ENCODE data around the gene ULK1.
"Not testable (repeated sequence)": the region's sequence is repeated elsewhere in the genome, so short reads cannot be mapped to it uniquely, and the experiment has no call there.

The ULK1 gene

DNA sequence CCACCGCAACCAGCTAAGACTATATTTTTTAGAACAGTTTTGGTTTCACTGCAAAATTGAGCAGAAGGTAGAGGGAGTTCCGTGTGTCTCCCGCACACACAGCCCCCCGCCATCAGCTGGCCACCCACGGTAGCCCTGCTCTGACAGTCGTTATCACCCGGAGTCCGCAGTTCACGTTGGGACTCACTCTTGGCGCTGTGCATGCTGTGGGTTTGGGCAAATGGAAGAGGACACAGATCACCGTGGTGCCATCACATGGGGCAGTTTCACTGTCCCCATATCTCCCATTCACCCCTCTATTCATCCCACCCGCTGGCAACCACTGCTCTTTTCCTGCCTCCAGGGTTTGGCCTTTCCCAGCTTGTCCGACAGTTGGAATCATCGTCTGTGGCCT, 31.8 kb upstream of the ULK1 start:
- DNase-seq = no peak

DNA sequence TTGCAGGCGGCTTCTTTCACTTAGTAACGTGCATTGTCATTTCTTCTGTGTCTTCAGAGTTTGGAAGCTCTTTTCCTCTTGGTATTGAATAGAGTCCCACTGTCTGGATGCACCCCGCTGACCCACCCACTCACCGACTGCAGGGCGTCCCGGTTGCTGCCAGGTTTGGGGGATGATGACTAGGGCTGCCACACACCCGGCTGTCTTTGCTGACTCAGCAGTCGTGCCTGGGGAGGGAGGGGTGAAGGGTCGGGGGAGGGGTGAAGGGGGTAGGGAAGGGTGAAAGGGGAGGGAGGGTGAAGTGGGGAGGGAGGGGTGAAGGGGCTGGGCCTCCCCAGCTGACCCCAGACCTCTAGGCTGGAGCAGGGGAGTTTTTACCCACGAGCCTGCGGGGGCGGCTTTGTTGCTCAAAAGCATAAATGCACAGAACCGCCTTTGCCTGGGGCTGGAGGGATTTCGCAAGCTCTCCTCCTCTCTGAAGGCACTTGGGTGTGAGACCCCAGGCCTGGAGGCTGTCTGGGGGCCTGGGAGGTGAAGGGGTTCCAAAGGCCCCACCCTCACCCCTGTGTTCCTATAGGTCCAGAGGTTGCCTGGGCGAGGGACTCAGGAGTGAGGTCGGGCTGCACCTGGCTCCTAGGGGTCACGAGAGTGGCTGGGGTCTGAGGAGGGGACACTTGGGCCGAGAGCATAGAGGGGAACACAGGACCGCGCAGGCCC, 31.3 kb upstream of the ULK1 start:
- no peak for DNase-seq

DNA sequence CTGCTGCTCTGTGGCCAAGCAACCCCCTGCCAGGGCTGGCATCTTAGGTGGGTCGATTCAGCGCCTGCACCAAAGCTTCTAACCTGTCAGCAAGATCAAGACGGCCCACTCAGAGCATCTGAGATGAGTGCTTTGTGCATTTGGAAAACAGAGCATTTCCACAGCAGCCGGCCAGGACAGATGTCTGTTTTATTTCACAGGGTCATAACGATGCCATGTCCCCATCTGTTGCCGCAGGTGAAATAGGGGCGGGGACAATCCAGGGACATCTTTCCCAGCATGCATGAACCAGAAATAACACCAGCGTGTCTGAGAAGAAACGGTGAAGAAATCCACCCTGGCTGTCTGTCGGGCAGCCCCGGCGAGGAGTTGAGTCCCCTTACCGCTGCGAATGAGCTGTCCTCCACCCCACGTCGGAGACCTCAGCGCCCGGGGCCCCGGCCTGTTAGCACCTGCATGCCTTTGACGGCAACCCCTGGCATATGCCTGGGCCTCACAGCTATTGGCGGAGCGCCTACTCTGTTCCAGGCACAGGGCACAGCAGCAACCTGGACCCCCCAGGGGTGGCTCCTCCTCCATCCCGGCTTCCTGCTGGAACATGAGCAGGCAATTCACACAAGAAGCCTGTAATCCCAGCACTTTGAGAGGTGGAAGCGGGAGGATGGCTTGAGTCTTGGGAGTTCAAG, 30.6 kb upstream of the ULK1 start:
- DNase-seq = peak; percentile 37

DNA sequence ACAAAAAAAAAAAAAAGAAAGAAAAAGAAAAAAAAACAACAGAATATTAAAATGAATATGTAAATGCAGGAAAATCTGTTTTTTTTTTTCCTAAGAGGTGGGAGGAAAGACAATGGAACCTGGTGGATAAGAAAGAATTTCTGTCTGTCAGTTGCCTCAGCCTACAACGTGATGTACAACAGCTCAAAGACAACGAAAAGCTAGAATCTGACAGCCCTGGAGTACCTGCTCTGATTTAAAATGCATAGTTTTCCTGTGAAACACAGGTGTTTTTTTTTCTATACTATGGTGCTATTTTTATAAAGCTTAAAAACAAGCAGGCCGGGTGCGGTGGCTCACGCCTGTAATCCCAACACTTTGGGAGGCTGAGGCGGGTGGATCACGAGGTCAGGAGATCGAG, 30.0 kb upstream of the ULK1 start:
- DNase-seq = no peak

DNA sequence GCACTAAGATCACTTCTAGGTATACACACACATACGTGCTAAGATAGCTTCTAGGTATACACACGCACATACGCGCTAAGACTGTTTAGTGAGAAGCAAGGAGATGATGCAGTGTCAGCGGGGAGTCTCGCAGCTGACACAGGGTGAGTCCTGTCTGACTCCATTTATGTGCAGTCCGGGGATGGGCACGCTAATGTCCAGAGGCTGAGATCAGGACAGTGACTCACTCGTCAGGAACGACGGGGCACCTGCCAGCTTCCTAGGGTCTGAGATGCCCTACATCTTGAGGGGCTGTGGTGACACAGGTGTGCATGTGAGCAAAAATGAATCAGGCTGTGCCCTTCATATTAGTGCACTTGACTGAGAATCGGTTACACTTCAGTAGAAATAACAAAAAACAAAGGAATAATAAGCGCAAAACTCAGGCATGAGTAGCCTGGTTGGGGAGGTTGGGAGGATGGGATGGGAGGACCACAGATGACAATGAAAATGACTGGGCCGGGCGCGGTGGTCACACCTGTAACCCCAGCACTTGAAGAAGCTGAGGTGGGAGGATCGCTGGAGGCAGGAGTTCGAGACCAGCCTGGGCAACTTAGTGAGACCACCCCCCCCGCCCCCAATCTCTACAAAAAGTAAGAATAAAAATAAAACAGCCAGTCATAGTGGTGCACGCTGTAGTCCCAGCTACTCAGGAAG, 29.1 kb upstream of the ULK1 start:
- no peak for DNase-seq

DNA sequence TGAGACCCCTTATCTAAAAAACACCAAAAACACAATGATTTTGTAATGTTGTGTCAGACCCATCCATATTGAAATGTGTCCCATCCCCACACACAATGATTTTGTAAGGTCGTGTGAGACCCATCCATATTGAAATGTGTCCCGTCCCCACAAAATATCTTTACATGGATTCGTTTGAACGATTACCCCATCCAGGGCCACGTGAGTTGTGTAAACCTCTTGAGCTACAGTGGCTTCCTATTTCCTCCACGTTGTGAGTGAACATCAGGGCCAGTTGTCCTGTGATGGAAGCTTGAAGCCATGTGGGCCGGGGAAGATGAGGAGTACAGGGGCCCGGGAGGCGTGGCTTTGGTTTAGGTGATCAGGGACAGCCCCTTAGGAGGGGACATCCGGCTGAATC, 27.0 kb upstream of the ULK1 start:
- no peak for DNase-seq

DNA sequence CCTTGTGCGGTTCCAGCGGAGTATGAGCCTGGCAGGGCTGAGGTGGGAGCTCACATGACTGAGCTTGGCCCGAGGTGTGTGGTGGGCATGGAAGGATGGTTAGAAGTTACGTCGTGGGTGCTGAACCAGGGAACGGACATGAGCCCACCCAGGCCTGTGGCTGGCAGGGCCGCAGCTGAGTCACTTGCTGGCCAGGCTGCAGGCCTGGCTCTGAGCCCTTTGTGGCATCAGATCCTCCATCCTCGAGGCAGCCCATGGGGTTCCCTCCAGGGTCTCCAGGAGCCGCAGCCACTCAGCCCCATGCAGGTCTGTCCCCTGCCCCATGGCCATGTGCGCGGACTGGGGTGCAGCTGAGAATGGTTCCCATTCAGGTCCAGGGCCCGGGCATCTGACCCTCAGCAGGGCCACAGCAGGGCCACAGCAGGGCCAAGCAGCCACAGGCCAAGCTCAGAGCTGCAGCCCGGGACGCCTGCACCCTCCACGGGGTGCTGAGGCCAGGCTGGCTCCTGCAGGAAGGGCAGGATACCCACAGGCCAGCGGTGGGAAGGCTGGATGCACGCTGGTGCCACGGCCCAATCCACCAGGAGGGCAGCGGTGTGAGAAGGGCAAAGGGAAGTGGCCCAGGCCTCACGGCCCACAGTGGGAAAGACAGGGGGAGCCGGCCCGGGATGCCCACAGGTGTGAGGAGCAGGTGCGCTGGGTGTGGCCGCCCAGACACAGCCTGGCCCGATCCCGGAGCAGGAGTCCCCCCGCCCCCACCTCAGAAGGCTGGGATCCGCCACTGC, 26.3 kb upstream of the ULK1 start:
- DNase-seq = no peak

DNA sequence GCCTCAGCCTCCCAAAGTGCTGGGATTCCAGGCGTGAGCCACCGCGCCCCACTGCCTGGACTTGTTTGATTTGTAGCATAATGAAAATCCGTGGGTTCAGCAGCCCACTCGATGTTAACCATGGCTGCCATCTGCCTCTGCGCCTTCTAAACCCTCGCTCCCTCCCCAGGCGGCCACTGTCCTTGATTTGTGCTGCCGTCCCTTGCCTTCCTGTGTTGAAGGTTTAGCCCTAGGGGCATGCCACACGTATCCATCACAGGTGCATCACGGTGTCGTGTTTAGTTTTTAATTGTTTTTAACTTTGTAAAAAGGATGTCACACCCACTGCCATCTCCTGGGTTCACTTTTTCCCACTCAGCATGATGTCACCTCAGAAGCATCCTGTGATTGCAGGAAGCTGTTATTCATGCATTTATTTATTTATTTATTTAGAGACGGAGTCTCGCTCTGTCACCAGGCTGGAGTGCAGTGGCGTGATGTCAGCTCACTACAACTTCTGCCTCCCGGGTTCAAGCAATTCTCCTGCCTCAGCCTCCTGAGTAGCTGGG, 24.5 kb upstream of the ULK1 start:
- no peak for DNase-seq

DNA sequence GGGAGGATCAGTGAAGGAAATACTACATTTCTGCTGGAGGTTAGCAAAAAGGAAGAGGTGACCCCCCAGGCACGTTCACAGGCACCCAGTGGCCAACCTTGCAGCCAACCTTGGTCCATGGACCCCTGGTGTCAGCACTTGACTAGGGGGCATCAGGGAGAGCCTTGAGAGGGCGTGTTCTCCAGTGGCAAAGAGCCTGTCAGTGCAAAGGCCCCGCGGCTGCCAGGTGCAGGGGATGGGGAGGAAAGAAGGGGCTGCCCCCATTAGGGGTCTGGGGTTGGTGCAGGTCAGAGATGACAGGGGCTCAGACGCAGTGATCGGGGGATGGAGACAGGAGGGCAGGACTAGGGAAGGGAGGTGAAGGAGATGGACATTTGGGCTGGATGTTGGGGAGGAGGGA, 22.7 kb upstream of the ULK1 start:
- no peak for DNase-seq

DNA sequence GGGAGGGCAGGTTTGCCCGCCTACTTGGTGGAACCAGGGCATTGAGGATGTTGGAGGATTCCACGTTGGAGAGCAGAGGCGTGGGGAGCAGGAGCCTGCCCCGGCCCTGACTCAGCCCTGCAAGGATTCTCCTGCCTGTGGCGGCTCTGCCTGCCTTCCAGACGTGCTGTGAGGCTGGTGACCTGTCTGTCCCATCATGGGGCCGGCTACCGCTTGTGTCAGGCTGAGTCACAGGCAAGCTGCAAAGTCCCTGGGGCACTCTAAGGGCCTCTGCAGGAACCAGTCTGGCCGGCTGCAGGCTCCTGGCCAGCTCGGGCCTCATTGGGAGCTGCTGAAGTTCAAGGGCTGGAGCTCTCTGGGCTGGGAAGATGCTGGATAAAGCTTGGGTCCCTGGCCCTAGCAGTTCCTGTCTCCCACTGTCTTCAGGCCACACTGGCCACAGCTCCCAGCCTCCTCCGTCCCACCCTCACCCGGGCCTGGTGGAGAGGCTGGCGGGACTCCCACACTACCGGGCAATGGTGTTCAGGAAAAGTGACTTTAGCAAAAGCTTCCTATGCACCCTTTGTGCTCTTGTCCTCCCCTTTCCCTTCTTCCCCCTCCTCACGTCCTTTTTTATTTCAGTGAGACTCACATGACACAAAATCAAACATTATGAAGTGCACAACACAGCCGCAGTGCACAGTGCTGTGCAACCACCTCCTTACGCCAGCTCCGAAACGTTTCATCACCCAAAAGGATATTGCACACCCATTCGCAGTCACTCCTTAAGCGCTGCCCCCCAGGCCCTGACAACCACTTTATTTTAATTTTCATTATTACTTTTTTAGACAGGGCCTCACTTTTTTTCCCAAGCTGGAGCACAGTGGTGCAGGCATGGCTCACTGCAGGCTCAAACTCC, 22.0 kb upstream of the ULK1 start:
- no peak for DNase-seq

DNA sequence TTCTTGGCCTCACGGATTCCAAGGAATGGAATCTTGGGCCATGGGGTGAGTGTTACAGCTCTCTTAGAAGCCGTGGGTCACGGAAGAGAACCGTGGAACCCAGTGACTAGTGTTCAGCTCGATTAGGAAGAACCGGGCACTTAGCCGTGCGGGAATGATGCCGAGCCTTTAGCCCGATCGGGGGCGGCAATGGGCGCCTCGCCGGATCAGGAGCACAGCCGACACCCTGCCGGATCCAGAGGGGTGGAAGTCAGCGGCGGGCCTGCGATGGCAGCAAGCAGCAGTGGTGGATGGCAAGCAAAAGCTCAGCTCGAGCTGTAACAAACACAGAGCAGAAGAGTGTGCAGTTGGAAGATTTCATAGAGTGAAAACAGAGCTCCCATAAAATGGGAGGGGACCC, 21.1 kb upstream of the ULK1 start:
- no peak for DNase-seq

DNA sequence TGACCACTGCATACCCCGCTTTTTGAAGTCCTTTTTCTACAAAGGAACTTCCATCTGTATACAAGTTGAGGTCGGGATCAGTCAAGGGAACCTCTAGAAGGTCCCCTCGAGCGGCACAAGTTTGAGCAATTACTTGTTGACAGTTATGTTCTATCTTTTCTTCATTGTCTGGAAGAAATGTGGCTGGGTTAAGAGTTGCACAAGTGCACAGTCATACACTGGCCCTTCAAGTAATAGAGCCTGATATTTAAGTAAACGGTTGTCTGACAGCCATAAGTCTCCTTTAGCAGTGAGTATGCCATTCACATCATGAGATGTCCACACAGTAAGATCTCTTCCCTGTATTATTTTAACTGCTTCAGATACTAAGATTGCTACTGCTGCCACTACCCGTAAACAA, 19.4 kb upstream of the ULK1 start:
- not testable (repeated sequence) for DNase-seq

DNA sequence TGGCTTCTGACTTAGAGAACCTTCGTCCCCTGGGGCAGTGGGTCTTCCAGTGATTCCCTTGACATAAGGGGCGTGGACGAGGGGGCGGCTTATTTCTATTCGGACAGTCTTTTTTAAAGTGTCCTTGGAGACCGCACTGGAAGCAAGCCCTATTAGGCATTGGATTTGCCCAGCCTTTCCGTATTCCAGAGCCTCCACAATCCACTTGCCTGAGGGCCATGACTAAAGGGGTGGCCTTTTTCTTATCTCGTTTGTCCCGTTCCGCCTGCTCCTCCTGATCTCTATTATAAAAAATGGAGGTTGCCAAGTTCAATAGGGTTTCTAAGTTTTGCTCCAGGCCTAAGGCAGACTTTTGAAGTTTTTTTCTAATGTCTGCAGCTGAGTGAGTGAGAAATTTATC, 17.2 kb upstream of the ULK1 start:
- not testable (repeated sequence) for DNase-seq

DNA sequence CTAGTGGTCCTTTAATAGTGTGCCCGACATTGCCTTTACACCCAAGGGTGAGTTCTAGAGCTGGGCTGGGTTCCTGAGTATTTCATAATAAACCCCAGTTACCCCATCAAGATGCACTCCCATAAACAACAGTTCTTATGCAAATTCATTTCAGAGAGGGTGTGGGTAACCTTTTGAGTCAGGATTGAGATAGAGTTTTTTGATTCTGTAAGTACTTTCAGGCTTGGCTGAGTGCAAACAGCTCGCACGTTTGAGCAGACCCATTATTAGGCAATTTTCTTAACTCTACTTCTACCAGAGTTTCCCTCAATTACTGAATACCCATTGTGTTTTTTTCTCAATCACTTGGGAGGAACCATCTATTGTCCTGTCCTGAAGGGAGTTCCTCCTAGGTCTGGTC, 16.0 kb upstream of the ULK1 start:
- DNase-seq = not testable (repeated sequence)

DNA sequence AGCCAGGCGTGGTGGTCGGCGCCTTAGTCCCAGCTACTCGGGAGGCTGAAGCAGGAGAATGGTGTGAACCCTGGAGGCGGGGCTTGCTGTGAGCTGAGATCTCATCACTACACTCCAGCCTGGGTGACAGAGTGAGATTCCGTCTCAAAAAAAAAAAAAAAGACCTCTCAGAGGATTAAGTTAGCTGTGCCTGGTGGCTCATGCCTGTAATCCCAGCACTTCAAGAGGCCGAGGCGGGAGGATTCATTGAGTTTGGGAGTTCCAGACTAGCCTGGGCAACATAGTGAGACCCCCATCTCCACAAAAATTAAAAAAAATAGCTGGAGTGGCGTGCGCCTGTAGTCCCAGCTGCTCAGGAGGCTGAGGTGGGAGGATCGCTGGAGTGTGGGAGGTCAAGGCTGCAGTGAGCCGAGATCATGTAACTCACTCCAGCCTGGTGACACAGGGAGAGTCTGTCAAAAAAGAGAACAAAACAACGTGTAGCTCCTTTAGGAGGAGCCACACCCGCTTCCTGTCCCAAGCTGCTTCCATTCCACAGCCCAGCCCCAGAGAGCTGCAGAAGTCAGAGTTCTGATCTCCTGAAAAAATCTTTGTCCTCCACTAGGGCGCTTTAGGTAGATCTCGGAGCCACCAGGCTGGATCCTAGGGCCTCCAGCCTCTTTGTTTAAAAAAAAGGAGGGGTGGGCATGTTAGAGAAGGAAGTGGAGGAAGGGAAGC, 11.5 kb upstream of the ULK1 start:
- no peak for DNase-seq

DNA sequence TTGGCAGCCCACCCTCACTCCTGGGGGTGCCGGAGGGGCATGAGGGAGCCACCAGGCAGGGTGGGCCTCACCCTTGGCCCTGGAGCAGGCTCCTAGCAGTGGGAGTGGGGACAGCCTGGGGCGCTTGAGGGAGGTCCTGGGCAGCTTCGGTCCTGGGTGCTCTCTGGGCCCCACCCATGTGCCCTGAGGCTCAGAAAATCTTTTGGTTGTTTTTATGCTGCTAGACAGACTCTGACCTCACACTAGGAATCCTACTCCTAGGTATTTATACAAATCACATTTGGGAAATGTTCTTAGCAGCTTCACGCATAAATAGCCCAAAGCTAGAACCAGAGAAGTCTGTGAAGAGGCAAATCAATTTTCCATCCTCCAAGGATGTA, 10.9 kb upstream of the ULK1 start:
- no peak for DNase-seq

DNA sequence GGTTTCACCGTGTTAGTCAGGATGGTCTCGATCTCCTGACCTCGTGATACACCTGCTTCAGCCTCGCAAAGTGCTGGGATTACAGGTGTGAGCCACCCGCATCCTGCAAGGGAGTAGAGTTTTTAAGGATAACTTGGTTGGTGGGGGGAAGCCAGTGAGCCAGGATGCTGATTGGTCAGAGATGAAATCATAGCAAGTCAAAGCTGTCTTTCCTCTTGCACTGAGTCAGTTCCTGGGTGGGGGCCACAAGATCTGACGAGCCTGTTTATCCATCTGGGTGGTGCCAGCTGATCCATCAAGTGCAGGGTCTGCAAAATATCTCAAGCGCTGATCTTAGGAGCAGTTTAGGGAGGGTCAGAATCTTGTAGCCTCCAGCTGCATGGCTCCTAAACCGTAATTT, 9.3 kb upstream of the ULK1 start:
- not testable (repeated sequence) for DNase-seq

DNA sequence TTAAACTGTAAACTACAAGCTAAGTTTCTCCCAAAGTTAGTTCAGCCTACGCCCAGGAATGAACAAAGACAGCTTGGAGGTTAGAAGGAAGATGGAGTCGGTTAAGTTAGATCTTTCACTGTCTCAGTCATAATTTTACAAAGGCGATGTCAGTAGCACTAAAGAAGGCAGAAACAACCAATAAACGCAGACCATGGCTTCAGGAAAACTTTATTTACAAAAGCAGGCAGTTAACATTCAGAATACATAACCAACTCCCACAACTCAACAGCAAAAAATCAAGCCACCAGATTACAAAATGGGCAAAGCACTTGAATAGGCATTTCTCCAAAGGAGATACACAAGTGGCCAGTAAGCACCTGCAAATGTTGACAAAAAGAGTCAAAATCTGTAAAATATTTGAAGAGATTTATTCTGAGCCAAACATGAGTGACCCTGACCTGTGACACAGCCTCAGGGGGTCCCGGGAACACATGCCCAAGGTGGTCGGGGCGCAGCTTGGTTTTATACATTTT, 8.8 kb upstream of the ULK1 start:
- DNase-seq = no peak

DNA sequence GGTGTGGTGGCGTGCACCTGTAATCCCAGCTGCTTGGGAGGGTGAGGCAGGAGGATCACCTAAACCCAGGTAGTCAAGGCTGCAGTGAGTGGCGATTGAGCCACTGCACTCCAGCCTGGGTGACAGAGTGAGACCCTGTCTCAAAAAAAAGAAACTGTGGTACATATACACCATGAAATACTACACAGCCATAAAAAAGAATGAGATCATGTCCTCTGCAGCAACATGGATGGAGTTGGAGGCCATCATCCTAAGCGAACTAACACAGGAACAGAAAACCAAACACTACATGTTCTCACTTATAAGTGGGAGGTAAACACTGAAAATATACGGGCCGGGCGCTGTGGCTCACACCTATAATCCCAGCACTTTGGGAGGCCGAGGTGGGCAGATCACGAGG, 2.7 kb upstream of the ULK1 start:
- not testable (repeated sequence) for DNase-seq

DNA sequence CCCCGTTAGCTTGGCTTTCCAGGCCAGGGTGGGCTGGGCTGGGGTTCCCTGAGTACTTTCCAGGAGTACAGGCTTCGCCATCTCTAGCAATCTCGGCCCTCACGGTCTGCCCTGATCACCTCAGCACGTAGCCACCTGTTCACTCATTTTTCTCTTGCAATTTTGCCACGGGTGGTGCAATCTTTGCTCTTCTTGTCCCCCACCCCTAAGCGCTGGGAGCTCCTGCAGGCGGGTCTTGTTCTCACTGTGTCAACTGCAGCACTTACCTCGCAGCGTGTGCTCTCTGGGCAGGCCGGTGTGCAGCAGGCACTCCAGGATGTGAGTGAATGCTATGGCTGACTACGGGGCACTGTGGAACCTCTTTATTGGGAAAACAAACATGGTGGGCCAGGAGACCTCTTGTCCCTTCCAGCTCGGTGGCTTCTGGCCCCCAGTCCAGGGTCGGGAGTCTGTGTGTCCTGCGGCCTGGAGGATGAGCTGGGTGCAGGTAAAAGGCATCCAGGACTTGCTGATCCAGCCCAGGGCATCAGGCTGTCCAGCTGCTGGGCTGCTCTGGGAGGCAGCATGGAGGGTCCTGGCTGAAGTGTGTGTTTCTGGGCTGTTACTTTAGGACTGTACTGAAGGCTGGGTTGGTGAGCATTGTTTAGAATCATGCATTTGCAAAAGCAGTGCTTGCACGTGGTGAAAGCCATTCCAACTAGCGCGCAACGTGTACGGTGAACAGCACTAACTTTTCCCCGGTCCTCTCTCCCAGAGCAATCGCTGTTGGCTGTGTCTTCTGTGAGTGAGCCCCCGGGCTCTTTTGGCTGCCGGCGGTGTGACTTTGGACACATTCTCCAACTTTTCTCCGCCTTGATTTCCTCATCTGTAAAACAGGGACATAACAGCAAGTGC, 1.5 kb upstream of the ULK1 start:
- no peak for DNase-seq
